Fibroblast of lung (primary cell): ENCODE data around the gene OXER1.

Experiments used
- CTCF ChIP-seq, 2 donors: IDR thresholded peaks in 1 of 2; conservative IDR thresholded peaks in 1 of 2; 1 replicate in 1 of 2; 2 replicates in 1 of 2; pipeline ENCODE4 v1.5.1; 2011 to 2012; ENCODE audit warnings: low read length in 2 of 2, control low read depth in 1 of 2, inconsistent platforms in 1 of 2, low read depth in 1 of 2, mild to moderate bottlenecking in 1 of 2
- EZH2 ChIP-seq: IDR thresholded peaks from 2 replicates; pipeline ENCODE4 v1.5.1; 2012; ENCODE audit warnings: low read length, control low read depth, mild to moderate bottlenecking; ENCODE audit errors: missing control alignments

- TF ChIP-seq CTCF (conservative IDR thresholded peaks at IDR 0.05 in 1 of 2, IDR thresholded peaks at IDR 0.05 in 1 of 2; ENCODE audit: low read depth in 1 of 2, low read length in 2 of 2) = no peak
- no peak for TF ChIP-seq EZH2
These were observed 1.8 kb downstream of the OXER1 start for GRCh38 chr2:42762155-42762554.
